Measurements from ENCODE around the gene PRIM2.
"Not testable (repeated sequence)": the region's sequence is repeated elsewhere in the genome, so short reads cannot be mapped to it uniquely, and the experiment has no call there.

DNA sequence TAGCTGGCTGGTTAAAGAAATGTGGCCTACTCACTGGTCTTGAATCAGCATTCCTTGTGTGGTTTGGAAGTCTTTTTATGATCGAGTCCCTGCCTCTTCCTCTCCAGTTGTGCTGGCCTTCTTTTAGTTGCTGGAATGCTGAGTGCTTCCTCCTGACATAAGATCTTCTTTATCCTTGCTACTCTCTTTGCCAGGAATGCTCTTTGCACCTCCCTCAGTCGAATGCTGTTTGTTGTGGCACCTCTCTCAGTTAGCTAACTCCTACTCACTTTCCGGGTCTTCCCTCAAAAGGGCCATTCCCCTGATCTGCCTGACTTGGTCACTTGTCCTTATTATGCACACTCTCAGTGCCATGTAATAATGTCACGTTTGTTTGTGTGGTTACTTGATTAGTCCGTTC, 146.4 kb downstream of the PRIM2 start:
- TF ChIP-seq, protein P1, sequence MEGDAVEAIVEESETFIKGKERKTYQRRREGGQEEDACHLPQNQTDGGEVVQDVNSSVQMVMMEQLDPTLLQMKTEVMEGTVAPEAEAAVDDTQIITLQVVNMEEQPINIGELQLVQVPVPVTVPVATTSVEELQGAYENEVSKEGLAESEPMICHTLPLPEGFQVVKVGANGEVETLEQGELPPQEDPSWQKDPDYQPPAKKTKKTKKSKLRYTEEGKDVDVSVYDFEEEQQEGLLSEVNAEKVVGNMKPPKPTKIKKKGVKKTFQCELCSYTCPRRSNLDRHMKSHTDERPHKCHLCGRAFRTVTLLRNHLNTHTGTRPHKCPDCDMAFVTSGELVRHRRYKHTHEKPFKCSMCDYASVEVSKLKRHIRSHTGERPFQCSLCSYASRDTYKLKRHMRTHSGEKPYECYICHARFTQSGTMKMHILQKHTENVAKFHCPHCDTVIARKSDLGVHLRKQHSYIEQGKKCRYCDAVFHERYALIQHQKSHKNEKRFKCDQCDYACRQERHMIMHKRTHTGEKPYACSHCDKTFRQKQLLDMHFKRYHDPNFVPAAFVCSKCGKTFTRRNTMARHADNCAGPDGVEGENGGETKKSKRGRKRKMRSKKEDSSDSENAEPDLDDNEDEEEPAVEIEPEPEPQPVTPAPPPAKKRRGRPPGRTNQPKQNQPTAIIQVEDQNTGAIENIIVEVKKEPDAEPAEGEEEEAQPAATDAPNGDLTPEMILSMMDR (IDR thresholded peaks at IDR 0.05; ENCODE audit: poor library complexity), result not testable (repeated sequence)
- TF ChIP-seq EZH2phosphoT487 (IDR thresholded peaks at IDR 0.05; ENCODE audit: low read depth, severe bottlenecking, unreplicated experiment), result not testable (repeated sequence)

Measured in hepatocyte (in vitro differentiated cells).